Uterus (tissue), 4 donors: ENCODE data around the gene COX10. TPM values are rescaled to one million over a fixed set of nuclear protein-coding genes. Genes with fewer than 3 reads are reported as not detected.

Experiments used
- DNase-seq, 2 donors: peaks; one replicate each; pipeline ENCODE4 v3.0.0-alpha.2; 2019 to 2020
- H3K27ac ChIP-seq, 2 donors: fragments of 200-600 bp; sonication (generic); 1 replicate in 1 of 2; 2 replicates in 1 of 2; pipeline ENCODE4 v1.5.1; 2016 to 2018
- H3K27me3 ChIP-seq, 2 donors: fragments of 200-600 bp; sonication (generic); one replicate each; pipeline ENCODE4 v1.5.1; 2018 to 2019; ENCODE audit warnings: control low read depth in 1 of 2
- H3K36me3 ChIP-seq, 2 donors: fragments of 200-600 bp; sonication (generic); one replicate each; pipeline ENCODE4 v1.5.1; 2019; ENCODE audit warnings: control low read depth in 1 of 2
- H3K4me1 ChIP-seq, 2 donors: fragments of 200-600 bp; sonication (generic); one replicate each; pipeline ENCODE4 v1.5.1; 2018 to 2019; ENCODE audit warnings: control low read depth in 1 of 2
- H3K4me3 ChIP-seq, 2 donors: fragments of 200-600 bp; sonication (generic); 1 replicate in 1 of 2; 2 replicates in 1 of 2; pipeline ENCODE4 v1.5.1; 2018 to 2019; ENCODE audit warnings: mild to moderate bottlenecking in 1 of 2
- H3K9me3 ChIP-seq, 2 donors: fragments of 200-600 bp; sonication (generic); one replicate each; pipeline ENCODE4 v1.5.1; 2019; ENCODE audit warnings: control low read depth in 1 of 2
- CTCF ChIP-seq, 4 experiments: fragments of 200-600 bp in 2 of 4; fragments of 450-650 bp in 2 of 4; sonication (generic) in 2 of 4; IDR thresholded peaks; one replicate each; pipeline ENCODE4 v1.5.1; 2016 to 2019; ENCODE audit warnings: antibody characterized with exemption in 4 of 4, mild to moderate bottlenecking in 2 of 4, moderate library complexity in 1 of 4
- POLR2A ChIP-seq, 2 donors: fragments of 450-650 bp; IDR thresholded peaks; one replicate each; pipeline ENCODE4 v1.6.1; 2016; ENCODE audit warnings: antibody characterized with exemption in 2 of 2, mild to moderate bottlenecking in 1 of 2, moderate library complexity in 1 of 2
- intact Hi-C: fragments of 100-400 bp; cut with DNase I; formaldehyde crosslinking; loops from one replicate; pipeline ENCODE4 v1.15.1; 2023; ENCODE audit warnings: low total_unique reads
- total RNA-seq, 4 donors: library from RNA; depleted of rRNA in 3 of 4; stranded (reverse); fragments of >200 nt in 3 of 4; gene quantifications; one replicate each; pipeline versions ENCODE4 v1.1.0 to v1.2.4, GENCODE V29; 2014 to 2023
- donor health status: DM: yes; HTN: yes; CAD: no.

The COX10 gene
- total RNA-seq, 4 donors from 2014 or later: 3.2 to 23.4 (median 10.9) TPM

GRCh38 chr17:14068542-14069250 lies 608 bp upstream of the COX10 start:
- Histone ChIP-seq H3K9me3 (no peaks in the 10 kb centered on the region), H3K36me3 (no peaks in the 10 kb centered on the region), H3K27ac (peak overlapping the region; percentile 45 to 61), H3K27me3 (no peaks in the 10 kb centered on the region), H3K4me1 (no peaks in the 10 kb centered on the region), H3K4me3 (peak overlapping the region; percentile 61 to 97)
- DNase-seq: no peak
- TF ChIP-seq CTCF (IDR thresholded peaks at IDR 0.05): no peak
- TF ChIP-seq POLR2A (IDR thresholded peaks at IDR 0.05): no peak
- intact Hi-C loops: no loop called here

- TF ChIP-seq CTCF (IDR thresholded peaks at IDR 0.05) (no peak), POLR2A (IDR thresholded peaks at IDR 0.05) (no peak)
- DNase-seq: no peak
- intact Hi-C loops: no loop called here
- Histone ChIP-seq H3K9me3 (no peaks in the 10 kb centered on the region), H3K4me3 (peak overlapping the region; percentile 61 to 97), H3K27ac (no peak overlapping the region), H3K27me3 (no peaks in the 10 kb centered on the region), H3K4me1 (no peaks in the 10 kb centered on the region), H3K36me3 (no peaks in the 10 kb centered on the region)
These were observed 1.2 kb downstream of the COX10 start for GRCh38 chr17:14070344-14070984.

GRCh38 chr17:14072881-14073280 lies 3.6 kb downstream of the COX10 start:
- TF ChIP-seq CTCF (IDR thresholded peaks at IDR 0.05) (no peak), POLR2A (IDR thresholded peaks at IDR 0.05) (no peak)

GRCh38 chr17:14078027-14078426 lies 8.7 kb downstream of the COX10 start:
- intact Hi-C loops: no loop called here
- no peaks in the 10 kb centered on the region for H3K36me3 ChIP-seq
- no peak for DNase-seq
- H3K27ac ChIP-seq: no peak overlapping the region
- no peaks in the 10 kb centered on the region for H3K27me3 ChIP-seq
- H3K4me1 ChIP-seq: no peaks in the 10 kb centered on the region
- no peaks in the 10 kb centered on the region for H3K9me3 ChIP-seq
- H3K4me3 ChIP-seq: no peak overlapping the region
- TF ChIP-seq POLR2A (IDR thresholded peaks at IDR 0.05) (no peak), CTCF (IDR thresholded peaks at IDR 0.05) (no peak)

More at GRCh38 chr17:14072881-14073280, 3.6 kb downstream of the COX10 start:
- no peaks in the 10 kb centered on the region for H3K9me3 ChIP-seq
- H3K4me3 ChIP-seq: no peak overlapping the region
- no peak overlapping the region for H3K27ac ChIP-seq
- no peaks in the 10 kb centered on the region for H3K36me3 ChIP-seq
- DNase-seq: no peak
- H3K4me1 ChIP-seq: no peaks in the 10 kb centered on the region
- H3K27me3 ChIP-seq: no peaks in the 10 kb centered on the region
- intact Hi-C loops: no loop called here

GRCh38 chr17:14080847-14081251 lies 11.5 kb downstream of the COX10 start:
- Histone ChIP-seq H3K9me3 (no peaks in the 10 kb centered on the region), H3K4me3 (no peak overlapping the region), H3K36me3 (no peaks in the 10 kb centered on the region), H3K27ac (no peak overlapping the region), H3K27me3 (no peaks in the 10 kb centered on the region), H3K4me1 (no peaks in the 10 kb centered on the region)
- intact Hi-C loops: no loop called here
- no peak for DNase-seq
- no peak for TF ChIP-seq POLR2A (IDR thresholded peaks at IDR 0.05)
- no peak for TF ChIP-seq CTCF (IDR thresholded peaks at IDR 0.05)
